ENCODE data around the gene XPR1.

Gene XPR1

DNA sequence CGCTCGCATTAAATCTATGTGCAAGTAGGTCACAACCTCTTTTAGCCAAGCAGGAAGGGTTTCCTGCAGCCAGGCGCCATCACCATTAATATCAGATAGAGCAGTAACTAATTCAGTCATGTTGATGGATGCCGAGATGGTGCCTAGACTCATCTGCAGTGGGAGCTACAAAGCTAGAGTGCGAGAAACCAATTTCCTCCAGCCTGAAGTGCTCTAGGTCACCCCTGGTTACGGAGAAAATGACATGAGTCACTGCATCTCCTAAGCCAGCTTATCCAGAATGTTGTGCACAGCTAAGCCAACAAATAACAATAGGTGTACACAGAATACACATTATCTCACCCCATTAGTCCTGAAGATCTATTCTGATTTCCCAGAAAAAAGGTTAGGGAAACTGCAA, 37.1 kb upstream of the XPR1 start:
- TF ChIP-seq EGR1 (IDR thresholded peaks at IDR 0.05) (no peak), FOXM1 (IDR thresholded peaks at IDR 0.05; ENCODE audit: borderline replicate concordance, low read depth) (no peak), TAF1 (IDR thresholded peaks at IDR 0.05; ENCODE audit: low read depth) (no peak), USF1 (IDR thresholded peaks at IDR 0.05) (no peak), MAX (IDR thresholded peaks at IDR 0.05) (no peak), CEBPB (IDR thresholded peaks at IDR 0.05) (no peak), REST (IDR thresholded peaks at IDR 0.05; ENCODE audit: low read depth) (no peak), RAD21 (IDR thresholded peaks at IDR 0.05; ENCODE audit: low read depth) (no peak), YY1 (IDR thresholded peaks at IDR 0.05; ENCODE audit: low read depth) (no peak), NFIC (IDR thresholded peaks at IDR 0.05) (no peak), TEAD4 (IDR thresholded peaks at IDR 0.05) (no peak), CREB1 (IDR thresholded peaks at IDR 0.05; ENCODE audit: low read depth) (no peak), ZBTB7A (IDR thresholded peaks at IDR 0.05; ENCODE audit: low read depth) (no peak), EP300 (IDR thresholded peaks at IDR 0.05; ENCODE audit: borderline replicate concordance) (no peak), TCF12 (IDR thresholded peaks at IDR 0.05; ENCODE audit: low read depth) (no peak)

GRCh38 chr1:180595966-180596365, 35.9 kb upstream of the XPR1 start:
- no peak for TF ChIP-seq REST (IDR thresholded peaks at IDR 0.05; ENCODE audit: low read depth)
- no peak for TF ChIP-seq EGR1 (IDR thresholded peaks at IDR 0.05)
- TF ChIP-seq FOXM1 (IDR thresholded peaks at IDR 0.05; ENCODE audit: borderline replicate concordance, low read depth), result no peak
- no peak for TF ChIP-seq YY1 (IDR thresholded peaks at IDR 0.05; ENCODE audit: low read depth)
- no peak for TF ChIP-seq MAX (IDR thresholded peaks at IDR 0.05)
- TF ChIP-seq USF1 (IDR thresholded peaks at IDR 0.05), result no peak
- TF ChIP-seq CEBPB (IDR thresholded peaks at IDR 0.05), result no peak
- no peak for TF ChIP-seq RAD21 (IDR thresholded peaks at IDR 0.05; ENCODE audit: low read depth)
- TF ChIP-seq ZBTB7A (IDR thresholded peaks at IDR 0.05; ENCODE audit: low read depth), result no peak
- no peak for TF ChIP-seq TCF12 (IDR thresholded peaks at IDR 0.05; ENCODE audit: low read depth)
- TF ChIP-seq NFIC (IDR thresholded peaks at IDR 0.05), result no peak
- TF ChIP-seq TEAD4 (IDR thresholded peaks at IDR 0.05), result no peak
- no peak for TF ChIP-seq TAF1 (IDR thresholded peaks at IDR 0.05; ENCODE audit: low read depth)
- TF ChIP-seq CREB1 (IDR thresholded peaks at IDR 0.05; ENCODE audit: low read depth), result no peak
- no peak for TF ChIP-seq EP300 (IDR thresholded peaks at IDR 0.05; ENCODE audit: borderline replicate concordance)

- no peak for TF ChIP-seq TAF1 (IDR thresholded peaks at IDR 0.05; ENCODE audit: low read depth)
- TF ChIP-seq MAX (IDR thresholded peaks at IDR 0.05), result no peak
- no peak for TF ChIP-seq ZBTB7A (IDR thresholded peaks at IDR 0.05; ENCODE audit: low read depth)
- TF ChIP-seq EGR1 (IDR thresholded peaks at IDR 0.05), result no peak
- TF ChIP-seq NFIC (IDR thresholded peaks at IDR 0.05), result no peak
- no peak for TF ChIP-seq FOXM1 (IDR thresholded peaks at IDR 0.05; ENCODE audit: borderline replicate concordance, low read depth)
- TF ChIP-seq CREB1 (IDR thresholded peaks at IDR 0.05; ENCODE audit: low read depth), result no peak
- TF ChIP-seq RAD21 (IDR thresholded peaks at IDR 0.05; ENCODE audit: low read depth), result no peak
These were observed 34.3 kb upstream of the XPR1 start for GRCh38 chr1:180597520-180597919.

- TF ChIP-seq TEAD4 (IDR thresholded peaks at IDR 0.05) (no peak), TAF1 (IDR thresholded peaks at IDR 0.05; ENCODE audit: low read depth) (no peak), CEBPB (IDR thresholded peaks at IDR 0.05) (no peak), FOXM1 (IDR thresholded peaks at IDR 0.05; ENCODE audit: borderline replicate concordance, low read depth) (no peak), CREB1 (IDR thresholded peaks at IDR 0.05; ENCODE audit: low read depth) (no peak), NFIC (IDR thresholded peaks at IDR 0.05) (no peak), RAD21 (IDR thresholded peaks at IDR 0.05; ENCODE audit: low read depth) (no peak), USF1 (IDR thresholded peaks at IDR 0.05) (no peak), MAX (IDR thresholded peaks at IDR 0.05) (no peak), YY1 (IDR thresholded peaks at IDR 0.05; ENCODE audit: low read depth) (no peak), ZBTB7A (IDR thresholded peaks at IDR 0.05; ENCODE audit: low read depth) (no peak), REST (IDR thresholded peaks at IDR 0.05; ENCODE audit: low read depth) (no peak)
These were observed 33.4 kb upstream of the XPR1 start for GRCh38 chr1:180598333-180598974.

Measured in Ishikawa (cell line).